Measurements from ENCODE around the gene LIX1L.

LIX1L gene

GRCh38 chr1:145992502-145992936, 34.7 kb upstream of the LIX1L start:
- TF ChIP-seq GATA3 (IDR thresholded peaks at IDR 0.05; ENCODE audit: low read depth, low read length) (no peak), GATA2 (IDR thresholded peaks at IDR 0.05; ENCODE audit: low read depth, low read length) (no peak)

GRCh38 chr1:145991735-145992412, 34.1 kb upstream of the LIX1L start:
- TF ChIP-seq GATA3 (IDR thresholded peaks at IDR 0.05; ENCODE audit: low read depth, low read length) = no peak
- TF ChIP-seq GATA2 (IDR thresholded peaks at IDR 0.05; ENCODE audit: low read depth, low read length) = no peak

DNA sequence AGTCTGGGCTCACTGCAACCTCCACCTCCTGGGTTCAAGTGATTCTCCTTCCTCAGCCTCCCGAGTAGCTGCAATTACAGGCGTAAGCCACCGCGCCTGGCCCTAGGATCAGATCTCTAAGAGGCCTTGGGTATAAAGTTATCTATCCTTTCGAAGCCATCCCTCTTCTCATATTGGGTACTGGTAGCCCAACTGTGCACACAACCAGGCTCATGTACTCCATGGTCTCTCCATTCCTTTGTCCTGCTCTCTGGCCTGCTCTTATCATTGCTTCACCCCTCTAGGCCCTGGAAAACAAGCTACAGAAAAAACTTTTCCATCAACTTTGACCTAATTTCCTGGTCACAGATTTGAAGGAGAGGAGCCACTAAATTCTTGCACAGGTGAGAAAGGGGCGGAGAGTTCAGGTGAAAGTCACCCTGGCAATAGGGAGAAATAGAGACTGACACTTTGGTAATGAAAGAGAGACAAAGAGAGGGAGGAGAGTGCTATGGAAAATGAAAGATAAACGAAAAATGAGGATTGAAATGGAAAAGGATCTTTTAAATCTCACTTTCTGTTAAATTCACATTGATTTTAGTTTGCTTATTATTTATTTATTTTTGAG, 32.5 kb upstream of the LIX1L start:
- TF ChIP-seq GATA2 (IDR thresholded peaks at IDR 0.05; ENCODE audit: low read depth, low read length) = no peak
- TF ChIP-seq GATA3 (IDR thresholded peaks at IDR 0.05; ENCODE audit: low read depth, low read length) = no peak

DNA sequence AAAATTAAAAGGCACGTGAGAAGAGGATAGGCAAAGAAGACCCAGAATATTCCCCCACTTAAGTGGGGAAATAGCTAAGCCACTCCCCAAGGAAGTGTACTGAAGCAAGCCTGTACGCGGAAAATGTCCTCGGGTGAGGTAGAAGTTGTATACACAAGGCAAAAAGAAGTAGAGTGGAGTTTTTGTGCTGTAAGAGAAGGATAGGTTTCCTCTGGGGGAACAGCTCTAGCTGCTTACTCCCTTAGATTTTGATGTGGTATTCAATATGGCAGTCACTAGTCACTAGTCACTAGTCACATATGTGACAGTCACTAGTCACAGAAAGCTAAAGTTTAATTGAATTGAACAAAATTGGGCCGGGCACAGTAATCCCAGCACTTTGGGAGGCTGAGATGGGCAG, 31.0 kb upstream of the LIX1L start:
- TF ChIP-seq GATA2 (IDR thresholded peaks at IDR 0.05; ENCODE audit: low read depth, low read length) (no peak), GATA3 (IDR thresholded peaks at IDR 0.05; ENCODE audit: low read depth, low read length) (no peak)

DNA sequence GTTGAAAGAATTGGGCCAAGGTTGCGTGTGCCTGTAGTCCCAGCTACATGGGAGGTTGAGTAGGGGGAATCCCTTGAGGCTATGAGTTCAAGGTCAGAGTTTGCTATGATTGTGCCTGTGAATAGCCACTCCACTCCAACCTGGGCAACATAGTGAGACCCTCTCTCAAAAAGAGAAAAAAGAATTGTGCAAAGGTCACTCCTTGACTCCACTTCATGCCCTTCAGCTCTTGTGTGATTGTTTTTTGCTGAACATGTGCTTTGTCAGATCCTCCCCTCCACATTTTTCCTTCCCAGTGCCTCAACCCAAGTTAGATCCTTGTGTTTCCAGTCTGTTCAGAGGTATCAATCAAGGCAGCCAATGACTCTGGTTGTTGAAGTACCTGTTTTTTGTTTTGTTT, 30.1 kb upstream of the LIX1L start:
- TF ChIP-seq GATA2 (IDR thresholded peaks at IDR 0.05; ENCODE audit: low read depth, low read length) = no peak
- TF ChIP-seq GATA3 (IDR thresholded peaks at IDR 0.05; ENCODE audit: low read depth, low read length) = no peak

DNA sequence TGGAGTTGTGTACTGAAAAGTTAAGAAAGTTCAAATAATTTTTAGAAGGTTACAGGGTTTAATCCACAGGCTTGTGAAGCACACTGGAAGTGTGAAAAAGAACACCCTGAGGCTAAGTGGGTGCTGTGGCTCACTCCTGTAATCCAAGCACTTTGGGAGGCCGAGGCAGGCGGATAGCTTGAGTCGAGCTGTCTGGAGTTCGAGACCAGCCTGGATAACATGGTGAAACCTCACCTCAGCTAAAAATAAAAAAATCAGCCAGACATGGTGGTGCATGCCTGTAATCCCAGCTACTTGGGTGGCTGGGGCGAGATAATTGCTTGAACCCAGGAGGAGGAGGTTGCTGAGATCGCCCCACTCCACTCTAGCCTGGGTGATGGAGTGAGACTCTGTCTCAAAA, 28.7 kb upstream of the LIX1L start:
- TF ChIP-seq GATA3 (IDR thresholded peaks at IDR 0.05; ENCODE audit: low read depth, low read length) (no peak), GATA2 (IDR thresholded peaks at IDR 0.05; ENCODE audit: low read depth, low read length) (no peak)

DNA sequence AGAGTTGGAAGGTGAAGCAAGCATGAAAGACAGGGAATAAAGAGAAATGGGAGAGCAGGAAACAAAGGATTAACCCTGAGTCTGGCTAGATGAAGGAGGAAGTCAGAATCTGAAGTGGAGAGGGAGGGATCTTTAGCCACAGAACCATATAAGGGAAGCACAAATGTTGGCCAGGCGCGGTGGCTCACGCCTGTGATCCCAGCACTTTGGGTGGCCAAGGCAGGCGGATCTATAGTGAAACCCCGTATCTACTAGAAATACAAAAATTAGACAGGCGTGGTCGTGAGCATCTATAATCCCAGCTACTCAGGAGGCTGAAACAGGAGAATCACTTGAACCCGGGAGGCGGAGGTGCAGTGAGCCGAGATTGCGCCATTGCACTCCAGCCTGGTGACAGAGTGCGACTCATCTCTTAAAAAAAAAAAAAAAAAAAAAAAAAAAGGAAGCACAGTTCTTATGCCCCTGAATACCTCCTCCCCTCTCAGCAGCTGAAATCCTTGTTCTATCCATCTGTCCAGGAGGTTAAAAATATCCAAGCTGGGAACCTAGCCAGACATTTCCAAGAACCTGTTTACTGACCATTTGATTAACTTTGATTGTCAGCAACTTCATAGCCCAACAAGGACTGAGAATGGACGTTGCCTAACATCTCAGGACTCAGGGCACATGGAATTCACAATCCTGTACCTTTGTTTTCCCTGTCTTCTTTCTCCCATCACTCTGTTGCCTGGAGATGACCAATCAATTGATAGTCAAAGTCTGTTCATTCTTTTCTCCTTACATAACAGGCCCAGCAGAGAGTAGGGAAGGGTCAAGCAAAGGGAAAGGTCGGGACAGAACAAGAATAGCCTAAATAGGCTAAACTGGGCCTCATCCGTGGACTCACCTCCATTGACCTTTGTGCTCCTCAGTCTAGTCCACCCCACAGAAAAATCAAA, 28.0 kb upstream of the LIX1L start:
- TF ChIP-seq GATA3 (IDR thresholded peaks at IDR 0.05; ENCODE audit: low read depth, low read length) = no peak

- TF ChIP-seq GATA3 (IDR thresholded peaks at IDR 0.05; ENCODE audit: low read depth, low read length) (no peak), GATA2 (IDR thresholded peaks at IDR 0.05; ENCODE audit: low read depth, low read length) (no peak)
Observed at GRCh38 chr1:145985129-145985501, 27.3 kb upstream of the LIX1L start.

- no peak for TF ChIP-seq GATA3 (IDR thresholded peaks at IDR 0.05; ENCODE audit: low read depth, low read length)
- no peak for TF ChIP-seq GATA2 (IDR thresholded peaks at IDR 0.05; ENCODE audit: low read depth, low read length)
Observed at GRCh38 chr1:145983960-145984830, 26.4 kb upstream of the LIX1L start.

GRCh38 chr1:145983206-145983675, 25.4 kb upstream of the LIX1L start:
- TF ChIP-seq GATA3 (IDR thresholded peaks at IDR 0.05; ENCODE audit: low read depth, low read length) = no peak
- no peak for TF ChIP-seq GATA2 (IDR thresholded peaks at IDR 0.05; ENCODE audit: low read depth, low read length)

DNA sequence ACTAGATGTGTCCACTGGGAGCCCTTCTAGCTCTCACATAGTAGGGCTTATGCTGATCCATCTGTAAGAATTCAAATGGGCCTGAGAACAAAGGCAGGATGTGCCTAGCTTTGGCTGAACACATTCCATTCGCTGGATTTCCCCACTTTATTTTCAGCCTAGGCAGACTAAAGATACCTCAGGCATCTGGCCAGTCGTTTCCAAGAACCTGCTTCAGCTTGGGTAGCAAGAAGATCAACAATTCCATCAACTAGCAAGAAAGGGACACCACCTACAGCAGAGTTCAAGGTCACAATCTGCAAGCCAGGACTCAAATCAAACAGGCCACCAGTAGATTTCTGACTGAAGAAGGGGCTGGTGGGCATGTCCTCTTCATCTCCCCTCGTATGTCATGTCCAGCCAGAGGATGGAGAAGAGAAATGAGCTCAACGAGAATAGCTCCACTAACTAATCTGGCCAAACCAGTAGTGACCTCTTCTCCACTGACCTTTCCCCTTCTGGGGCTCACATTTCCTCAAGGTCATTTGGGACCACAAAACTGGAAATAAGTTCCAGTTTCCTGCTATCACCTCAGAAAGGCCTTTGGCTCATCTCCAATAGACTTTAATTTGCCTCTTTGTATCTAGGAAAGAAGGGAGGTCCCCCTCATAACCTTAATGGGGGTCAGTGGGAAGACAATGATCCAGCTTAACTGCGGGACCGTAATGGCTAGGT, 24.4 kb upstream of the LIX1L start:
- TF ChIP-seq GATA2 (IDR thresholded peaks at IDR 0.05; ENCODE audit: low read depth, low read length) (no peak), GATA3 (IDR thresholded peaks at IDR 0.05; ENCODE audit: low read depth, low read length) (no peak)

DNA sequence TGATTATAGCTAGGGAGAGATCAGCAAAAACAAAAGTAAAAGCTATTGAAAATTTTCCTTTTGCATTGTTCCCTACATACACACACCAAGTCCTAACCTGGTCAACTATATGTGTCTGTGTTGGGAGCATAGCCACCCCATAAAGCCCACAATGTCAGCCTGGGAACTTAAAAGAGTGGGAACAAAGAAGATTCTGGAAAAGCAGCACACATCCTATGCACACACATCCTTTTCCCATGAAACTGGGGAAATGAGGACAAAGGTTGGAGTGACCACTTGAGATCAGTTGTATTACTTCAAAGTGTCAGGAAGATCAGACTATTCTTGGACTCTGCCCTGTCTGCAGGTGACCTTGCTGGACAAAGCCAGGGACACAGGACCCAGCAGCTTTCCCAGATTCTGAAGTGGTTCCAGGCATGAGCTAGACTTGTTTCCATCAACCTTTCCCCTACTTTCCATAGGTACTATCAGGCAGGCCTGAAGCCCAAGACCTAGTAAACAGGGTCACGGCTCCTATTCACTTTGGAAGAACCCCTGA, 22.7 kb upstream of the LIX1L start:
- TF ChIP-seq GATA2 (IDR thresholded peaks at IDR 0.05; ENCODE audit: low read depth, low read length) (no peak), GATA3 (IDR thresholded peaks at IDR 0.05; ENCODE audit: low read depth, low read length) (no peak)
